ENCODE results near the gene TEX261.

- no peak for TF ChIP-seq CTCF (IDR thresholded peaks at IDR 0.05)
- no peak for TF ChIP-seq POLR2A (IDR thresholded peaks at IDR 0.05)
- TF ChIP-seq POLR2AphosphoS5 (IDR thresholded peaks at IDR 0.05; ENCODE audit: insufficient read depth in 1 of 2, low read depth in 1 of 2) = no peak
Measured at GRCh38 chr2:70984228-70984575, 10.5 kb downstream of the TEX261 start.
